NCI-H345 (cell line): ENCODE data around the gene HOXA2.
A peak's percentile ranks its signal among the peaks of the same experiment; 100 is the strongest.

Source experiments
- DNase-seq: peaks from one replicate; lab custom pipeline; 2025; lab: John Stamatoyannopoulos, UW

HOXA2 gene

DNA sequence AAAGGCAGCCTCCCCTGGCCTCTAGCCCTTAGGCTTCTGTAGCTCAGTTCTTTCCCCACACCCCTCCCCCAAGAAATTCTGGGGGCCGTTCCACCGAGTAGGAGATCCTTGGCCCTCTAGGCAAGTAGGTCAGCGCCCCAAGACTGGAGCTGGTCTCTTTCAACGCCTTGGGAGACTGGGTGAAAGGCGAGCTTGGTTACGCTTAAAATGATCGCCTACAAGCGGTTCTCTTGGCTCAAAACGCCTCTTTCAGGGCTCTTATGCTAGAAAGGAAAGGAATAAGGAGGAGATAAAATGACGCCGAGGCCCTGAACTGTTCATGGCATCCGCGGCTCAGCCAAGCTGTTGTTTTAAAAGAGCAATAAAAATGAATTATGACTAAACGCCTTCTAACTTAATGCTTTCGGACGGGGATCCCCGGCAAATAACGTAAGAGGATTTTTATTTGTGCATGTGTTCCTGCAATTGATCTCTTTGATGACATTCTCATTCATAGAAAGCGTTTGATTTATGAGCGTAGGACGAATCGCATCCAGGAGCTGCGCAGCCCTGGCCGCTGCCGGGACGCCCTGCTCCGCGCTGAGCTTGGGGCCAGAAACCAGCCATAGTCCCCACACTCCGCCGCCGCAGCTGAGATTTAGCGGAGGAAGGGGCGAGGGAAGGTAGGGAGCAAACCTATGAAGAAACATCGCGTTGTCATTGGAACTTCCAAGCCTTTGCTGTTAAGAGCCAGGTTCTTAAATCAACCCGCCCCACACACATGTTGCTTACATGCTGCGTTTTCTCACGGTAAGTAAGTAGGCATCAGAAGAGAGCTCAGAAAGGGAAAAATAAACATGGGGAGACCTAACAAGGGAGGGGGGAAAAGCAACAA is 3.7 kb downstream of the HOXA2 start:
- DNase-seq, result no peak

- DNase-seq, result no peak
Observed at GRCh38 chr7:27097686-27098577, 4.6 kb downstream of the HOXA2 start.

- DNase-seq, result peak; percentile 24
Observed at GRCh38 chr7:27096768-27097514, 5.5 kb downstream of the HOXA2 start.

DNA sequence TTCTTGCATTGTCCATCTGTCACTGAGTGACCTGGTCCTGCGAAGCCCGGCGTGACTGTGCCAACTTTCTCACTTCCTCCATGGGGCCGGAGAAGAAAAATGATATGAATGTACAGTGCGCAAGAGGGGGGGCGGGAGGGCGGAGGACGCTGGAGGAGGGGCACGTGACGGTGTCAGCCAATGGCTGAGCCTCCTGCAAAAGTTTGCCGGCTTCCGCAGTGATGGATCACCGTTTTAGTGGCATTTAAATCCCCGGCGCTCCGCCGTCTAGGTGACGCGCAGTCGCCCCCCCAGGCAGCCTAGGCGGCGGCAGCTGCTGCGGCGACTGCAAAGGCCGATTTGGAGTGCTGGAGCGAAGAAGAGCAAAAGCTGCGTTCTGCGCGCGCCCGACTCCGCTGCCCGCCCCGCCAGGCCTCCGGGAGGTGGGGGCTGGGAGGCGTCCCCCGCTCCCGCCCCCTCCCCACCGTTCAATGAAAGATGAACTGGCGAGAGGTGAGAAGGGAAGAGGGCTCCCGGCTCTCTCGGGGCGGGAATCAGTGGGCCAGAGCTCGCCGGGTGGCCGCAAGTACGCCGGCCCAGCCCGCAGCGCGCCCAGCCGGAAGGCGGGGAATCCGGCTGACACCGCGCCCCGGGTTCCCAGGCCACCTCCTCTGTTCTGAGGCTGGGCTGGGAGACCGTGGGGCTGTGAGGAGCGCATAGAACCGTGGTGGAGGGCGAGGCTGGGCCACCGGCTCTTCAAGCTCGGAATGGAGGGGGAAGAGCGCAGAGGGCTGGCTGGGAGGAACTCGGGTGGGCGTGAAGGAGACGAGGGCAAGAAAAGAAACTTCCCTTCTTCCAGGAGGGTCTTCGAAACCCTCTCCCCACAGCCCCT is 6.4 kb downstream of the HOXA2 start, which contains the start of gene HOXA1:
HOXA1 (minus strand) TSS at position 104 of the 871 bp plus-strand sequence; CDS start at position 16, 88 bp downstream.
- DNase-seq, result peak; percentile 87

- DNase-seq, result no peak
Observed at GRCh38 chr7:27095050-27095896, 7.2 kb downstream of the HOXA2 start.

- DNase-seq, result no peak
Observed at GRCh38 chr7:27094304-27095049, 8.0 kb downstream of the HOXA2 start.

GRCh38 chr7:27093184-27093895 is 9.1 kb downstream of the HOXA2 start:
- DNase-seq, result no peak

- DNase-seq, result no peak
Observed at GRCh38 chr7:27092819-27093110, 9.7 kb downstream of the HOXA2 start.

GRCh38 chr7:27091941-27092818 is 10.3 kb downstream of the HOXA2 start:
- no peak for DNase-seq

DNA sequence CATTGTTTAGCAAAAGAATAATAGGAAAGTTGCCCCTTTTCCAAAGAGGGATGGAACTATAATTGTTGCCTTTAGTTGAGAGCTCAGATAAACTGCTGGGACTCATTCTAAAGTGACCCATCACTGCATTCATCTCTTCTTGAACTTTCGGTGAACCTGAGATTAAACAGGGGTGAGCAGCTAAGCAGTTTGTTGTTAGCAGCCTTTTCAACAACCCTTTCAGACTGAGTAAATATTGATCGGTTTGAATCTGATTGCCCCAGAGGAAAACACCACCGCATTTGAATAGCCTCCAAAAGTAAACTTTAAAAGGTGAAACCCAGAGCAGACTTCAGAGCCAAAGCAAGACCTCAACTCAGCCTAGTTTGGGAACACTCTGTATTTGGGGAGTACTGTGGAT is 11.4 kb downstream of the HOXA2 start:
- DNase-seq, result peak; percentile 37

GRCh38 chr7:27088002-27088922 is 14.2 kb downstream of the HOXA2 start:
- DNase-seq, result no peak

DNA sequence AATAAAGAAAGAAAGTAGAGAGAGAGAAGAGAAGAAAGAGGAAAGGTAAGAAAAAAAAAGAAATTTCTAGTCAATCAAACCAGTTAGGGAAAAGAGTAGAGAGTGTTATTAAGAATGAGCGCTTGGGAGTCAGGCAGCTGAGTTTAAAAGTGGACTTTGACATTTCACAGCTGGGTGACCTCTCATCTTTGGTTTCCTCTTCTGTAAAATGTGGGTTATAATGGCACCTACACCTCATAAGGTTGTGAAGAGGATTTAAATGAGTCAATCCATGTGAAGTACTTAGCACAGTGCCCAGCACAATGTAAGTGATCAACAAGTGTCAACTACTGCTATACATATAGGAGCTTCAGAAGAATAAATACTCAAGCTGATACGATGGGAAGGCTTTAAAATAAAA is 18.8 kb downstream of the HOXA2 start:
- peak; percentile 8 for DNase-seq

DNA sequence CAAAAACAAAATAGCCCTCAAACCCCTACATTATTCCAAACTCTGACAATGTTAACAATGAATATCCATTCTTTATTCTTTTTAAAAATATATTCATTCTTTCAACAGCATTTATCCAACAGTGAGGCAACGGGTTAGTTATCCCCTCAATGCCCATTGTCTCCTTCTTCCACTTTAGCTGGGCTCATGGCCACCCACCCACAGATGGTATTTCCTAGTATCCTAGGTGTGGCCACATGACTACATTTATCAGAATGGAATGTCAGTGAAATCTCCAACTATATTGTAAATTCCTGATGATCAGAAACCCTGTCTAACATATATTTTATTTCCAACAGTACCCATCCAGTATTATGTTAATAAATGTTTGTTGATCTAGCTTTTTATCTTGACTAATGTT is 20.3 kb downstream of the HOXA2 start:
- DNase-seq, result no peak

GRCh38 chr7:27080844-27081436 is 21.5 kb downstream of the HOXA2 start:
- no peak for DNase-seq

- no peak for DNase-seq
Observed at GRCh38 chr7:27079234-27079975, 23.1 kb downstream of the HOXA2 start.
